ENCODE measurements around the gene ADAMTS9.

ADAMTS9 gene

GRCh38 chr3:64578797-64579196, 109.0 kb downstream of the ADAMTS9 start:
- Histone ChIP-seq H3K27me3 (ENCODE audit: control insufficient read depth in 3 of 3, insufficient read depth in 3 of 3, low read depth in 1 of 3, low read length in 3 of 3) (peaks cover 0 to 21% (median 0%) of the 10 kb centered on the region in 3 experiments), H2AK5ac (ENCODE audit: low read depth, low read length) (no peak overlapping the region), H3K4me2 (ENCODE audit: insufficient read depth, low read length, poor library complexity, severe bottlenecking) (no peak overlapping the region), H3K36me3 (replicated peaks in 1 of 2; ENCODE audit: control insufficient read depth in 2 of 2, insufficient read depth in 2 of 2, low read length in 2 of 2) (peaks cover 0 to 3% of the 10 kb centered on the region in 2 donors), H3K9ac (ENCODE audit: low read depth, low read length, poor library complexity) (no peak overlapping the region), H3K23ac (ENCODE audit: low read depth, low read length, poor library complexity) (no peak overlapping the region), H3K27ac (replicated peaks; ENCODE audit: low read length) (no peak overlapping the region), H2BK5ac (ENCODE audit: low read length) (no peak overlapping the region), H3K18ac (ENCODE audit: low read length) (no peak overlapping the region), H2BK15ac (ENCODE audit: low read length) (no peak overlapping the region), H2BK12ac (ENCODE audit: low read length) (no peak overlapping the region), H3K4me3 (ENCODE audit: low read length in 2 of 2) (no peak overlapping the region), H4K8ac (ENCODE audit: low read depth, low read length) (no peak overlapping the region), H2BK120ac (ENCODE audit: low read depth, low read length) (no peak overlapping the region), H3K14ac (ENCODE audit: low read length) (no peak overlapping the region), H3K4me1 (ENCODE audit: control insufficient read depth in 2 of 2, insufficient read depth in 1 of 2, low read depth in 1 of 2, low read length in 2 of 2) (peaks cover 7 to 21% of the 10 kb centered on the region in 2 donors), H4K91ac (ENCODE audit: low read depth, low read length, poor library complexity) (no peak overlapping the region), H3K79me1 (ENCODE audit: low read depth, low read length) (no peaks in the 10 kb centered on the region), H3K4ac (ENCODE audit: low read length) (no peak overlapping the region), H3K9me3 (replicated peaks in 1 of 2; ENCODE audit: control insufficient read depth in 2 of 2, insufficient read depth in 1 of 2, low read depth in 1 of 2, low read length in 2 of 2) (no peaks in the 10 kb centered on the region), H2AFZ (ENCODE audit: low read length) (no peak overlapping the region)
- no CpG with 5 or more reads among the region's 3 CpGs for WGBS, 2 donors (ENCODE audit: extremely low coverage in 2 of 2, insufficient read length in 2 of 2, insufficient replicate concordance in 1 of 2)
- no peak for DNase-seq (ENCODE audit: low spot score)

- H4K91ac ChIP-seq (ENCODE audit: low read depth, low read length, poor library complexity) = no peak overlapping the region
- H3K23ac ChIP-seq (ENCODE audit: low read depth, low read length, poor library complexity) = no peak overlapping the region
- H3K4me1 ChIP-seq (ENCODE audit: control insufficient read depth in 2 of 2, insufficient read depth in 1 of 2, low read depth in 1 of 2, low read length in 2 of 2) = peaks cover 3 to 16% of the 10 kb centered on the region in 2 donors
- no peaks in the 10 kb centered on the region for H3K79me1 ChIP-seq (ENCODE audit: low read depth, low read length)
- no peak overlapping the region for H2BK12ac ChIP-seq (ENCODE audit: low read length)
- H3K27ac ChIP-seq (replicated peaks; ENCODE audit: low read length) = no peak overlapping the region
- H3K4ac ChIP-seq (ENCODE audit: low read length) = no peak overlapping the region
- no peak overlapping the region for H2AFZ ChIP-seq (ENCODE audit: low read length)
- H3K18ac ChIP-seq (ENCODE audit: low read length) = no peak overlapping the region
- H2BK15ac ChIP-seq (ENCODE audit: low read length) = no peak overlapping the region
- no peak overlapping the region for H2BK120ac ChIP-seq (ENCODE audit: low read depth, low read length)
- H2AK5ac ChIP-seq (ENCODE audit: low read depth, low read length) = no peak overlapping the region
- H3K9ac ChIP-seq (ENCODE audit: low read depth, low read length, poor library complexity) = no peak overlapping the region
- peaks cover 0 to 3% of the 10 kb centered on the region in 2 donors for H3K36me3 ChIP-seq (replicated peaks in 1 of 2; ENCODE audit: control insufficient read depth in 2 of 2, insufficient read depth in 2 of 2, low read length in 2 of 2)
- H3K9me3 ChIP-seq (replicated peaks in 1 of 2; ENCODE audit: control insufficient read depth in 2 of 2, insufficient read depth in 1 of 2, low read depth in 1 of 2, low read length in 2 of 2) = no peaks in the 10 kb centered on the region
- H3K4me3 ChIP-seq (ENCODE audit: low read length in 2 of 2) = no peak overlapping the region
- no peak overlapping the region for H4K8ac ChIP-seq (ENCODE audit: low read depth, low read length)
- no peak overlapping the region for H2BK5ac ChIP-seq (ENCODE audit: low read length)
- H3K4me2 ChIP-seq (ENCODE audit: insufficient read depth, low read length, poor library complexity, severe bottlenecking) = no peak overlapping the region
- WGBS, 2 donors (ENCODE audit: extremely low coverage in 2 of 2, insufficient read length in 2 of 2, insufficient replicate concordance in 1 of 2) = no CpG with 5 or more reads among the region's 7 CpGs
- peaks cover 0 to 21% (median 0%) of the 10 kb centered on the region in 3 experiments for H3K27me3 ChIP-seq (ENCODE audit: control insufficient read depth in 3 of 3, insufficient read depth in 3 of 3, low read depth in 1 of 3, low read length in 3 of 3)
- H3K14ac ChIP-seq (ENCODE audit: low read length) = no peak overlapping the region
- no peak for DNase-seq (ENCODE audit: low spot score)
These were observed 109.6 kb downstream of the ADAMTS9 start for GRCh38 chr3:64578062-64578770.

GRCh38 chr3:64576211-64576775, 111.5 kb downstream of the ADAMTS9 start:
- Histone ChIP-seq H4K8ac (ENCODE audit: low read depth, low read length) (no peak overlapping the region), H3K79me1 (ENCODE audit: low read depth, low read length) (no peaks in the 10 kb centered on the region), H3K4me1 (ENCODE audit: control insufficient read depth in 2 of 2, insufficient read depth in 1 of 2, low read depth in 1 of 2, low read length in 2 of 2) (peaks cover 7 to 12% of the 10 kb centered on the region in 2 donors), H3K14ac (ENCODE audit: low read length) (no peak overlapping the region), H3K4me2 (ENCODE audit: insufficient read depth, low read length, poor library complexity, severe bottlenecking) (no peak overlapping the region), H2BK15ac (ENCODE audit: low read length) (no peak overlapping the region), H3K4ac (ENCODE audit: low read length) (no peak overlapping the region), H3K36me3 (replicated peaks in 1 of 2; ENCODE audit: control insufficient read depth in 2 of 2, insufficient read depth in 2 of 2, low read length in 2 of 2) (peaks cover 0 to 3% of the 10 kb centered on the region in 2 donors), H3K4me3 (ENCODE audit: low read length in 2 of 2) (no peak overlapping the region), H2BK5ac (ENCODE audit: low read length) (no peak overlapping the region), H3K23ac (ENCODE audit: low read depth, low read length, poor library complexity) (no peak overlapping the region), H2BK120ac (ENCODE audit: low read depth, low read length) (no peak overlapping the region), H2BK12ac (ENCODE audit: low read length) (no peak overlapping the region), H2AFZ (ENCODE audit: low read length) (no peak overlapping the region), H3K9ac (ENCODE audit: low read depth, low read length, poor library complexity) (no peak overlapping the region), H2AK5ac (ENCODE audit: low read depth, low read length) (no peak overlapping the region), H3K27me3 (ENCODE audit: control insufficient read depth in 3 of 3, insufficient read depth in 3 of 3, low read depth in 1 of 3, low read length in 3 of 3) (peaks cover 0 to 6% (median 0%) of the 10 kb centered on the region in 3 experiments), H3K18ac (ENCODE audit: low read length) (peak overlapping the region; percentile 11), H3K27ac (replicated peaks; ENCODE audit: low read length) (no peak overlapping the region), H3K9me3 (replicated peaks in 1 of 2; ENCODE audit: control insufficient read depth in 2 of 2, insufficient read depth in 1 of 2, low read depth in 1 of 2, low read length in 2 of 2) (no peaks in the 10 kb centered on the region), H4K91ac (ENCODE audit: low read depth, low read length, poor library complexity) (no peak overlapping the region)
- no CpG with 5 or more reads among the region's 10 CpGs for WGBS, 2 donors (ENCODE audit: extremely low coverage in 2 of 2, insufficient read length in 2 of 2, insufficient replicate concordance in 1 of 2)
- no peak for DNase-seq (ENCODE audit: low spot score)

GRCh38 chr3:64575211-64575844, 112.5 kb downstream of the ADAMTS9 start:
- Histone ChIP-seq H2BK12ac (ENCODE audit: low read length) (no peak overlapping the region), H4K8ac (ENCODE audit: low read depth, low read length) (no peak overlapping the region), H3K4me2 (ENCODE audit: insufficient read depth, low read length, poor library complexity, severe bottlenecking) (no peak overlapping the region), H3K27ac (replicated peaks; ENCODE audit: low read length) (no peak overlapping the region), H2BK5ac (ENCODE audit: low read length) (no peak overlapping the region), H3K14ac (ENCODE audit: low read length) (no peak overlapping the region), H3K9ac (ENCODE audit: low read depth, low read length, poor library complexity) (no peak overlapping the region), H3K9me3 (replicated peaks in 1 of 2; ENCODE audit: control insufficient read depth in 2 of 2, insufficient read depth in 1 of 2, low read depth in 1 of 2, low read length in 2 of 2) (no peaks in the 10 kb centered on the region), H3K23ac (ENCODE audit: low read depth, low read length, poor library complexity) (no peak overlapping the region), H3K27me3 (ENCODE audit: control insufficient read depth in 3 of 3, insufficient read depth in 3 of 3, low read depth in 1 of 3, low read length in 3 of 3) (no peaks in the 10 kb centered on the region), H3K4me3 (ENCODE audit: low read length in 2 of 2) (no peak overlapping the region), H4K91ac (ENCODE audit: low read depth, low read length, poor library complexity) (no peak overlapping the region), H2AFZ (ENCODE audit: low read length) (no peak overlapping the region), H3K79me1 (ENCODE audit: low read depth, low read length) (no peaks in the 10 kb centered on the region), H2BK120ac (ENCODE audit: low read depth, low read length) (no peak overlapping the region), H3K18ac (ENCODE audit: low read length) (peak overlapping the region; percentile 9), H2AK5ac (ENCODE audit: low read depth, low read length) (no peak overlapping the region), H3K4me1 (ENCODE audit: control insufficient read depth in 2 of 2, insufficient read depth in 1 of 2, low read depth in 1 of 2, low read length in 2 of 2) (peaks cover 7 to 12% of the 10 kb centered on the region in 2 donors), H2BK15ac (ENCODE audit: low read length) (no peak overlapping the region), H3K36me3 (replicated peaks in 1 of 2; ENCODE audit: control insufficient read depth in 2 of 2, insufficient read depth in 2 of 2, low read length in 2 of 2) (peaks cover 0 to 3% of the 10 kb centered on the region in 2 donors), H3K4ac (ENCODE audit: low read length) (no peak overlapping the region)
- no peak for DNase-seq (ENCODE audit: low spot score)
- no CpG with 5 or more reads among the region's 2 CpGs for WGBS, 2 donors (ENCODE audit: extremely low coverage in 2 of 2, insufficient read length in 2 of 2, insufficient replicate concordance in 1 of 2)

Measured in neuronal stem cell (in vitro differentiated cells).